Endodermal cell (in vitro differentiated cells): ENCODE data around the gene DLG1. TPM values are rescaled to one million over a fixed set of nuclear protein-coding genes. Genes with fewer than 3 reads are reported as not detected.

Experiments used
- DNase-seq: peaks from one replicate; pipeline ENCODE4 v3.0.0-alpha.2; 2017
- H3K27ac ChIP-seq: 2 replicates; pipeline ENCODE4 v1.5.1; 2013; ENCODE audit warnings: mild to moderate bottlenecking, low read depth, low read length, moderate library complexity
- H3K27me3 ChIP-seq: 2 replicates; pipeline ENCODE4 v1.6.1; 2013; ENCODE audit warnings: mild to moderate bottlenecking, low read length, moderate library complexity; ENCODE audit not compliant: insufficient read depth, control insufficient read depth, poor library complexity, severe bottlenecking
- H3K36me3 ChIP-seq: 2 replicates; pipeline ENCODE4 v1.7.0; 2013; ENCODE audit warnings: mild to moderate bottlenecking, low read length, moderate library complexity; ENCODE audit not compliant: control insufficient read depth, insufficient read depth
- H3K4me1 ChIP-seq: one replicate; pipeline ENCODE4 v1.7.0; 2013; ENCODE audit warnings: low read length; ENCODE audit not compliant: control insufficient read depth, insufficient read depth
- H3K4me3 ChIP-seq: 2 replicates; pipeline ENCODE4 v1.5.1; 2013; ENCODE audit warnings: mild to moderate bottlenecking, low read length, moderate library complexity
- H3K9ac ChIP-seq: 2 replicates; pipeline ENCODE4 v1.6.1; 2013; ENCODE audit warnings: mild to moderate bottlenecking, low read length, moderate library complexity; ENCODE audit not compliant: poor library complexity, severe bottlenecking; ENCODE audit errors: extremely low read depth
- H3K9me3 ChIP-seq: 2 replicates; pipeline ENCODE4 v1.6.1; 2013; ENCODE audit warnings: mild to moderate bottlenecking, low read length, moderate library complexity; ENCODE audit not compliant: control insufficient read depth
- H3K27ac Mint-ChIP-seq: 2 replicates; pipeline ENCODE4 v1.8.0; 2020; ENCODE audit warnings: mixed read lengths
- H3K27me3 Mint-ChIP-seq: 2 replicates; pipeline ENCODE4 v1.8.0; 2021; ENCODE audit warnings: mild to moderate bottlenecking, mixed read lengths; ENCODE audit not compliant: insufficient read depth
- H3K36me3 Mint-ChIP-seq: 2 replicates; pipeline ENCODE4 v1.8.0; 2020; ENCODE audit warnings: low read depth, mixed read lengths
- H3K4me1 Mint-ChIP-seq: 2 replicates; pipeline ENCODE4 v1.8.0; 2020; ENCODE audit warnings: mixed read lengths
- H3K4me3 Mint-ChIP-seq: 2 replicates; pipeline ENCODE4 v1.8.0; 2020; ENCODE audit warnings: mild to moderate bottlenecking, moderate library complexity, mixed read lengths
- H3K9me3 Mint-ChIP-seq: 2 replicates; pipeline ENCODE4 v1.8.0; 2020; ENCODE audit warnings: mild to moderate bottlenecking, mixed read lengths
- CTCF ChIP-seq: fragments of 200-600 bp; sonication (generic); conservative IDR thresholded peaks from 2 replicates; pipeline ENCODE4 v1.5.0; 2021; ENCODE audit warnings: antibody characterized with exemption, mild to moderate bottlenecking
- WGBS, 2 experiments: methylation state at CpG; one replicate each; pipeline versions ENCODE4 v1.1.5 to v1.1.7; 2013; ENCODE audit warnings: missing lambda C conversion rate in 2 of 2, mixed read lengths in 1 of 2; ENCODE audit not compliant: insufficient coverage in 1 of 2, insufficient read length in 1 of 2; 5-methylcytosine and 5-hydroxymethylcytosine counted together
- total RNA-seq, 2 donors: library from RNA; stranded (reverse); fragmentation: NEBNext Ultra II Directional in 1 of 2; extraction: Animal tissue kit (Norgen Biotek cat#: 25700) in 1 of 2; gene quantifications; 2 replicates in 1 of 2; 3 replicates in 1 of 2; pipeline ENCODE4 v1.2.1, GENCODE V29; 2021

The DLG1 gene
- total RNA-seq, 2 donors from 2014 or later: 78.7 to 96.9 TPM

- peaks cover 20% of the 10 kb centered on the region for H3K9me3 ChIP-seq
- peaks cover 39% of the 10 kb centered on the region for H3K36me3 ChIP-seq
- no peak overlapping the region for H3K4me3 ChIP-seq
- no peak for DNase-seq
- TF ChIP-seq CTCF: no peak
- H3K4me1 Mint-ChIP-seq: no peaks in the 10 kb centered on the region
- no peak overlapping the region for H3K4me3 Mint-ChIP-seq
- H3K27ac Mint-ChIP-seq: peak overlapping the region; percentile 71
- H3K9ac ChIP-seq: no peak overlapping the region
- H3K27me3 Mint-ChIP-seq: no peaks in the 10 kb centered on the region
- H3K27ac ChIP-seq: no peak overlapping the region
- H3K4me1 ChIP-seq: no peaks in the 10 kb centered on the region
- WGBS, 2 experiments: 79% methylated on average over 1 of the region's 1 CpG; no CpG with 5 or more reads in 1 of the 2 experiments
- peaks cover 34% of the 10 kb centered on the region for H3K36me3 Mint-ChIP-seq
- peaks cover 16% of the 10 kb centered on the region for H3K9me3 Mint-ChIP-seq
- H3K27me3 ChIP-seq: no peaks in the 10 kb centered on the region
Observed at GRCh38 chr3:197144188-197144587, 154.2 kb downstream of the DLG1 start.

GRCh38 chr3:197139586-197139985 is 158.8 kb downstream of the DLG1 start:
- H3K27ac ChIP-seq: no peak overlapping the region
- 100% methylated on average over 1 of the region's 1 CpG; no CpG with 5 or more reads in 1 of the 2 experiments for WGBS, 2 experiments
- H3K4me1 ChIP-seq: no peaks in the 10 kb centered on the region
- no peaks in the 10 kb centered on the region for H3K4me1 Mint-ChIP-seq
- no peaks in the 10 kb centered on the region for H3K27me3 Mint-ChIP-seq
- H3K36me3 ChIP-seq: peaks cover 76% of the 10 kb centered on the region
- no peak overlapping the region for H3K9ac ChIP-seq
- H3K4me3 ChIP-seq: no peak overlapping the region
- no peak for TF ChIP-seq CTCF
- H3K36me3 Mint-ChIP-seq: peaks cover 42% of the 10 kb centered on the region
- H3K9me3 Mint-ChIP-seq: peaks cover 13% of the 10 kb centered on the region
- DNase-seq: no peak
- H3K4me3 Mint-ChIP-seq: no peak overlapping the region
- peaks cover 27% of the 10 kb centered on the region for H3K9me3 ChIP-seq
- H3K27ac Mint-ChIP-seq: no peak overlapping the region
- H3K27me3 ChIP-seq: no peaks in the 10 kb centered on the region

GRCh38 chr3:197137751-197138150 is 160.7 kb downstream of the DLG1 start:
- Mint-ChIP-seq H3K9me3 (peaks cover 13% of the 10 kb centered on the region), H3K27me3 (no peaks in the 10 kb centered on the region), H3K4me1 (peaks cover 9% of the 10 kb centered on the region), H3K4me3 (no peak overlapping the region), H3K36me3 (peaks cover 54% of the 10 kb centered on the region), H3K27ac (no peak overlapping the region)
- WGBS, 2 experiments: 96% methylated on average over 4 of the region's 5 CpGs; no CpG with 5 or more reads in 1 of the 2 experiments
- no peak overlapping the region for H3K9ac ChIP-seq
- H3K27ac ChIP-seq: no peak overlapping the region
- H3K36me3 ChIP-seq: peaks cover 86% of the 10 kb centered on the region
- DNase-seq: no peak
- no peaks in the 10 kb centered on the region for H3K4me1 ChIP-seq
- no peak overlapping the region for H3K4me3 ChIP-seq
- H3K9me3 ChIP-seq: peaks cover 30% of the 10 kb centered on the region
- no peaks in the 10 kb centered on the region for H3K27me3 ChIP-seq
- no peak for TF ChIP-seq CTCF
